ENCODE measurements around the gene FOXE1.

Gene FOXE1

GRCh38 chr9:97853056-97853843 is at the start of gene FOXE1:
FOXE1 (plus strand) TSS chr9:97853226; CDS start chr9:97853915, 689 bp downstream.
- no peak for DNase-seq

GRCh38 chr9:97804059-97804365 is 49.0 kb upstream of the FOXE1 start:
- no peak for DNase-seq

- DNase-seq = no peak
Observed at GRCh38 chr9:97806721-97807120, 46.3 kb upstream of the FOXE1 start.

GRCh38 chr9:97807681-97808080 is 45.3 kb upstream of the FOXE1 start:
- no peak for DNase-seq

GRCh38 chr9:97808415-97808814 is 44.6 kb upstream of the FOXE1 start:
- no peak for DNase-seq

- DNase-seq = no peak
Observed at GRCh38 chr9:97808972-97809371, 44.1 kb upstream of the FOXE1 start.

GRCh38 chr9:97809666-97810344 is 43.2 kb upstream of the FOXE1 start:
- DNase-seq = peak; percentile 3

- DNase-seq = no peak
Observed at GRCh38 chr9:97811533-97812246, 41.3 kb upstream of the FOXE1 start.

- DNase-seq = no peak
Observed at GRCh38 chr9:97812247-97812543, 40.8 kb upstream of the FOXE1 start.

GRCh38 chr9:97813072-97813471 is 40.0 kb upstream of the FOXE1 start:
- no peak for DNase-seq

- DNase-seq = no peak
Observed at GRCh38 chr9:97819735-97820134, 33.3 kb upstream of the FOXE1 start.

GRCh38 chr9:97820373-97820772 is 32.7 kb upstream of the FOXE1 start:
- no peak for DNase-seq

GRCh38 chr9:97830884-97831829 is 21.9 kb upstream of the FOXE1 start:
- DNase-seq = no peak

- DNase-seq = peak; percentile 45
Observed at GRCh38 chr9:97831843-97832636, 21.0 kb upstream of the FOXE1 start.

GRCh38 chr9:97840521-97840920 is 12.5 kb upstream of the FOXE1 start:
- DNase-seq = no peak

GRCh38 chr9:97842960-97843359 is 10.1 kb upstream of the FOXE1 start:
- DNase-seq = no peak

GRCh38 chr9:97845130-97845529 is 7.9 kb upstream of the FOXE1 start:
- no peak for DNase-seq

- no peak for DNase-seq
Observed at GRCh38 chr9:97845763-97846162, 7.3 kb upstream of the FOXE1 start.

- no peak for DNase-seq
Observed at GRCh38 chr9:97846347-97846746, 6.7 kb upstream of the FOXE1 start.

GRCh38 chr9:97847474-97848214 is 5.4 kb upstream of the FOXE1 start:
- no peak for DNase-seq

- DNase-seq = no peak
Observed at GRCh38 chr9:97848215-97848479, 4.9 kb upstream of the FOXE1 start.
